ENCODE measurements around the gene NEDD4L. TPM values are rescaled to one million over a fixed set of nuclear protein-coding genes. Genes with fewer than 3 reads are reported as not detected.
A peak's percentile ranks its signal among the peaks of the same experiment; 100 is the strongest.

The NEDD4L gene
- total RNA-seq, 1 donor from 2014 or later, result 41.4 TPM

- Mint-ChIP-seq H3K4me3 (no peak overlapping the region), H3K36me3 (ENCODE audit: low read depth) (peaks cover 34% of the 10 kb centered on the region), H3K4me1 (peaks cover 13% of the 10 kb centered on the region), H3K27me3 (ENCODE audit: low read depth) (no peaks in the 10 kb centered on the region), H3K27ac (ENCODE audit: unreplicated experiment) (no peak overlapping the region), H3K9me3 (no peaks in the 10 kb centered on the region)
- no peak for DNase-seq (ENCODE audit: low read depth, low spot score)
- no peak for TF ChIP-seq CTCF (conservative IDR thresholded peaks at IDR 0.05)
These were observed 325.6 kb downstream of the NEDD4L start for GRCh38 chr18:58369616-58370015.

- peaks cover 35% of the 10 kb centered on the region for H3K36me3 Mint-ChIP-seq (ENCODE audit: low read depth)
- peaks cover 18% of the 10 kb centered on the region for H3K4me1 Mint-ChIP-seq
- no peak for DNase-seq (ENCODE audit: low read depth, low spot score)
- H3K27me3 Mint-ChIP-seq (ENCODE audit: low read depth), result no peaks in the 10 kb centered on the region
- no peak overlapping the region for H3K4me3 Mint-ChIP-seq
- H3K27ac Mint-ChIP-seq (ENCODE audit: unreplicated experiment), result no peak overlapping the region
- no peak for TF ChIP-seq CTCF (conservative IDR thresholded peaks at IDR 0.05)
- no peaks in the 10 kb centered on the region for H3K9me3 Mint-ChIP-seq
These were observed 326.1 kb downstream of the NEDD4L start for GRCh38 chr18:58370038-58370580.

GRCh38 chr18:58370612-58371011, 326.6 kb downstream of the NEDD4L start:
- Mint-ChIP-seq H3K27me3 (ENCODE audit: low read depth) (no peaks in the 10 kb centered on the region), H3K9me3 (no peaks in the 10 kb centered on the region), H3K4me1 (peaks cover 21% of the 10 kb centered on the region), H3K36me3 (ENCODE audit: low read depth) (peaks cover 36% of the 10 kb centered on the region), H3K27ac (ENCODE audit: unreplicated experiment) (no peak overlapping the region), H3K4me3 (no peak overlapping the region)
- DNase-seq (ENCODE audit: low read depth, low spot score), result no peak
- TF ChIP-seq CTCF (conservative IDR thresholded peaks at IDR 0.05), result no peak

GRCh38 chr18:58373481-58373880, 329.5 kb downstream of the NEDD4L start:
- no peaks in the 10 kb centered on the region for H3K9me3 Mint-ChIP-seq
- peaks cover 32% of the 10 kb centered on the region for H3K36me3 Mint-ChIP-seq (ENCODE audit: low read depth)
- H3K4me3 Mint-ChIP-seq, result no peak overlapping the region
- no peak overlapping the region for H3K27ac Mint-ChIP-seq (ENCODE audit: unreplicated experiment)
- DNase-seq (ENCODE audit: low read depth, low spot score), result no peak
- peaks cover 22% of the 10 kb centered on the region for H3K4me1 Mint-ChIP-seq
- no peak for TF ChIP-seq CTCF (conservative IDR thresholded peaks at IDR 0.05)
- H3K27me3 Mint-ChIP-seq (ENCODE audit: low read depth), result no peaks in the 10 kb centered on the region

GRCh38 chr18:58375051-58375450, 331.0 kb downstream of the NEDD4L start:
- Mint-ChIP-seq H3K4me1 (peaks cover 22% of the 10 kb centered on the region), H3K4me3 (no peak overlapping the region), H3K9me3 (no peaks in the 10 kb centered on the region), H3K27me3 (ENCODE audit: low read depth) (no peaks in the 10 kb centered on the region), H3K27ac (ENCODE audit: unreplicated experiment) (peak overlapping the region; percentile 70), H3K36me3 (ENCODE audit: low read depth) (peaks cover 26% of the 10 kb centered on the region)
- no peak for DNase-seq (ENCODE audit: low read depth, low spot score)
- TF ChIP-seq CTCF (conservative IDR thresholded peaks at IDR 0.05), result no peak
